K562 (cell line): Measurements from ENCODE around the gene CATSPER4. TPM values are rescaled to one million over a fixed set of nuclear protein-coding genes. Genes with fewer than 3 reads are reported as not detected.

Experiments used
- CHD7 ChIP-seq: fragments of 200-600 bp; sonication (generic); IDR thresholded peaks from one replicate; pipeline ENCODE4 v1.6.1; 2012; ENCODE audit warnings: mild to moderate bottlenecking, low read depth, low read length, inconsistent platforms
- SUPT5H ChIP-seq: fragments of 450-650 bp; IDR thresholded peaks from 2 replicates; pipeline ENCODE4 v1.6.1; 2016
- TFE3 ChIP-seq: fragments of 450-650 bp; formaldehyde crosslinking; IDR thresholded peaks from 2 replicates; pipeline ENCODE4 v1.4.0; 2020; ENCODE audit warnings: mild to moderate bottlenecking, mixed read lengths
- ZBTB34 ChIP-seq: fragments of 250-450 bp; sonication (Bioruptor Pico); IDR thresholded peaks from 2 replicates; pipeline ENCODE4 v1.8.0; 2021; ENCODE audit warnings: mild to moderate bottlenecking, moderate library complexity
- ZFP91 ChIP-seq: sonication (generic); formaldehyde crosslinking; IDR thresholded peaks from 2 replicates; pipeline ENCODE4 v1.8.0; 2022; ENCODE audit warnings: mild to moderate bottlenecking, missing genetic modification reagents
- polyA plus RNA-seq, 8 experiments: library from polyadenylated mRNA; depleted of rRNA in 4 of 8; stranded (reverse) in 5 of 8; unstranded in 3 of 8; fragments of >200 nt; fragmentation: Nextera tagmentation in 2 of 8; fragmentation: Illumina TruSeq in 1 of 8; extraction: Ambion mirVana in 2 of 8; extraction: Trizol in 1 of 8; gene quantifications; 2 replicates each; pipeline versions ENCODE4 v1.2.1 to v1.2.3, GENCODE V29; 2011 to 2014; ENCODE audit warnings: inconsistent platforms in 1 of 8, missing spikeins in 1 of 8
- total RNA-seq, 7 experiments: library from RNA; depleted of rRNA in 6 of 7; stranded (reverse); fragments of >200 nt in 6 of 7; fragmentation: Illumina TruSeq in 2 of 7; extraction: Trizol in 2 of 7; gene quantifications; 2 replicates each; pipeline versions ENCODE4 v1.2.1 to v1.2.3, GENCODE V29; 2011 to 2021; ENCODE audit warnings: low replicate concordance in 1 of 7

Gene CATSPER4
- total and polyA plus RNA-seq, 9 of the 15 experiments (the other 6 are each of a cell fraction or from before 2014, with no cell fraction given) = 0.04 to 0.13 TPM; not detected in 7

- TF ChIP-seq CHD7 (no peak), ZBTB34 (CRISPR knock-in tag) (no peak), ZFP91 (CRISPR knock-in tag) (no peak), SUPT5H (no peak), TFE3 (CRISPR knock-in tag) (0 out of 2 replicates have a peak, but pooled peaks have one; percentile 2)
Measured at GRCh38 chr1:26164036-26164860, 26.2 kb upstream of the CATSPER4 start (continued).
